Duodenal mucosa (tissue), 2 donors: ENCODE data around the gene IFITM5.
"Not testable (repeated sequence)": the region's sequence is repeated elsewhere in the genome, so short reads cannot be mapped to it uniquely, and the experiment has no call there.

ENCODE experiments used
- H3K27ac ChIP-seq: one replicate; pipeline ENCODE4 v1.7.0; 2013; ENCODE audit warnings: low read depth, low read length
- H3K27me3 ChIP-seq, 2 donors: one replicate each; pipeline ENCODE4 v1.7.0; 2013; ENCODE audit warnings: low read length in 2 of 2, control low read depth in 1 of 2; ENCODE audit not compliant: insufficient read depth in 2 of 2, control insufficient read depth in 1 of 2
- H3K36me3 ChIP-seq, 2 donors: one replicate each; pipeline ENCODE4 v1.7.0; 2013; ENCODE audit warnings: low read length in 2 of 2, control low read depth in 1 of 2; ENCODE audit not compliant: insufficient read depth in 2 of 2, control insufficient read depth in 1 of 2
- H3K4me1 ChIP-seq, 2 donors: one replicate each; pipeline ENCODE4 v1.7.0; 2013; ENCODE audit warnings: low read length in 2 of 2, control low read depth in 1 of 2; ENCODE audit not compliant: insufficient read depth in 2 of 2, control insufficient read depth in 1 of 2
- H3K4me3 ChIP-seq, 2 donors: one replicate each; pipeline ENCODE4 v1.7.0; 2013; ENCODE audit warnings: low read length in 2 of 2, low read depth in 1 of 2
- H3K9ac ChIP-seq, 2 donors: one replicate each; pipeline ENCODE4 v1.7.0; 2013; ENCODE audit warnings: low read length in 2 of 2, low read depth in 1 of 2
- H3K9me3 ChIP-seq, 2 donors: one replicate each; pipeline ENCODE4 v1.7.0; 2013; ENCODE audit warnings: low read length in 2 of 2, control low read depth in 1 of 2; ENCODE audit not compliant: control insufficient read depth in 1 of 2

Gene IFITM5

GRCh38 chr11:317668-318404 lies 18.5 kb upstream of the IFITM5 start:
- not testable (repeated sequence) for H3K9me3 ChIP-seq, H3K27me3 ChIP-seq, H3K36me3 ChIP-seq
- Histone ChIP-seq H3K27ac (peak overlapping the region; percentile 50), H3K9ac (peak overlapping the region in 1 of 2 donors; percentile 9), H3K4me3 (peak overlapping the region in 1 of 2 donors; percentile 29), H3K4me1 (peaks cover 26 to 48% of the 10 kb centered on the region in 2 donors)

- peak overlapping the region; percentile 62 for H3K27ac ChIP-seq
- peaks cover 0 to 4% of the 10 kb centered on the region in 2 donors for H3K27me3 ChIP-seq
- H3K4me1 ChIP-seq, result peaks cover 31 to 58% of the 10 kb centered on the region in 2 donors
- H3K36me3 ChIP-seq, result no peaks in the 10 kb centered on the region
- no peak overlapping the region for H3K9ac ChIP-seq
- H3K9me3 ChIP-seq, result no peaks in the 10 kb centered on the region
- peak overlapping the region in 1 of 2 donors; percentile 71 for H3K4me3 ChIP-seq
Measured at GRCh38 chr11:316891-317301, 17.6 kb upstream of the IFITM5 start.

- H3K9ac ChIP-seq, result peak overlapping the region; percentile 51 to 73
- peak overlapping the region; percentile 62 for H3K27ac ChIP-seq
- H3K27me3 ChIP-seq, result peaks cover 0 to 4% of the 10 kb centered on the region in 2 donors
- peaks cover 33 to 61% of the 10 kb centered on the region in 2 donors for H3K4me1 ChIP-seq
- no peaks in the 10 kb centered on the region for H3K36me3 ChIP-seq
- H3K9me3 ChIP-seq, result no peaks in the 10 kb centered on the region
- peak overlapping the region; percentile 71 to 74 for H3K4me3 ChIP-seq
Measured at GRCh38 chr11:316031-316701, 16.8 kb upstream of the IFITM5 start.

- Histone ChIP-seq H3K9ac (peak overlapping the region; percentile 69 to 73), H3K27ac (no peak overlapping the region), H3K4me1 (peaks cover 33 to 61% of the 10 kb centered on the region in 2 donors)
Measured at GRCh38 chr11:315516-315994, 16.2 kb upstream of the IFITM5 start.

GRCh38 chr11:315051-315481 lies 15.7 kb upstream of the IFITM5 start:
- Histone ChIP-seq H3K4me3 (peak overlapping the region; percentile 71 to 74), H3K4me1 (peaks cover 33 to 61% of the 10 kb centered on the region in 2 donors), H3K36me3 (no peaks in the 10 kb centered on the region), H3K9me3 (no peaks in the 10 kb centered on the region), H3K9ac (peak overlapping the region; percentile 69 to 73), H3K27me3 (peaks cover 0 to 4% of the 10 kb centered on the region in 2 donors), H3K27ac (no peak overlapping the region)

More at GRCh38 chr11:315516-315994, 16.2 kb upstream of the IFITM5 start:
- Histone ChIP-seq H3K27me3 (peaks cover 0 to 4% of the 10 kb centered on the region in 2 donors), H3K9me3 (no peaks in the 10 kb centered on the region), H3K4me3 (peak overlapping the region; percentile 71 to 74), H3K36me3 (no peaks in the 10 kb centered on the region)

- Histone ChIP-seq H3K27ac (peak overlapping the region; percentile 65), H3K4me3 (peak overlapping the region; percentile 71 to 74), H3K4me1 (peaks cover 33 to 62% of the 10 kb centered on the region in 2 donors), H3K9ac (peak overlapping the region; percentile 69 to 90)
- not testable (repeated sequence) for H3K9me3 ChIP-seq, H3K27me3 ChIP-seq, H3K36me3 ChIP-seq
Measured at GRCh38 chr11:314554-314875, 15.2 kb upstream of the IFITM5 start.

- peaks cover 33 to 65% of the 10 kb centered on the region in 2 donors for H3K4me1 ChIP-seq
Measured at GRCh38 chr11:313787-314553, 14.6 kb upstream of the IFITM5 start, which contains the start of gene IFITM1. TSS of gene IFITM1 (plus strand) at chr11:314040. CDS start at chr11:314171, 131 bp downstream.

GRCh38 chr11:313304-313786 lies 14.0 kb upstream of the IFITM5 start:
- Histone ChIP-seq H3K36me3 (no peaks in the 10 kb centered on the region), H3K4me3 (peak overlapping the region; percentile 71 to 74), H3K9ac (peak overlapping the region; percentile 69 to 90)

More at GRCh38 chr11:313787-314553, 14.6 kb upstream of the IFITM5 start, which contains the start of gene IFITM1:
- no peaks in the 10 kb centered on the region for H3K9me3 ChIP-seq
- peaks cover 0 to 4% of the 10 kb centered on the region in 2 donors for H3K27me3 ChIP-seq
- H3K9ac ChIP-seq, result peak within 1 kb of the TSS; percentile 69 to 90
- peak within 1 kb of the TSS; percentile 71 to 74 for H3K4me3 ChIP-seq
- H3K36me3 ChIP-seq, result no peaks in the 10 kb centered on the region
- H3K27ac ChIP-seq, result peak within 1 kb of the TSS; percentile 65

GRCh38 chr11:312092-312816 lies 12.9 kb upstream of the IFITM5 start:
- H3K27ac ChIP-seq, result peak overlapping the region; percentile 58
- H3K9ac ChIP-seq, result peak overlapping the region in 1 of 2 donors; percentile 38
- peaks cover 28 to 63% of the 10 kb centered on the region in 2 donors for H3K4me1 ChIP-seq
- peak overlapping the region; percentile 21 to 50 for H3K4me3 ChIP-seq
- no peaks in the 10 kb centered on the region for H3K36me3 ChIP-seq
- H3K9me3 ChIP-seq, result no peaks in the 10 kb centered on the region
- peaks cover 0 to 4% of the 10 kb centered on the region in 2 donors for H3K27me3 ChIP-seq

More at GRCh38 chr11:313304-313786, 14.0 kb upstream of the IFITM5 start:
- H3K27ac ChIP-seq, result peak overlapping the region; percentile 65
- no peaks in the 10 kb centered on the region for H3K9me3 ChIP-seq
- peaks cover 0 to 4% of the 10 kb centered on the region in 2 donors for H3K27me3 ChIP-seq
- peaks cover 33 to 65% of the 10 kb centered on the region in 2 donors for H3K4me1 ChIP-seq
